H1 (cell line): ENCODE measurements around the gene MORC1.

Experiments
- CBX5 ChIP-seq: fragments of 300-800, 300-1000 bp; sonication (generic); IDR thresholded peaks from 2 replicates; pipeline ENCODE4 v1.7.1; 2016; ENCODE audit warnings: antibody characterized with exemption, low read length, low read depth
- CTCF ChIP-seq, 3 experiments: IDR thresholded peaks; 1 replicate in 2 of 3; 2 replicates in 1 of 3; pipeline versions ENCODE4 v1.5.1 to v1.6.1; 2011; ENCODE audit warnings: low read length in 3 of 3, mild to moderate bottlenecking in 3 of 3, inconsistent platforms in 2 of 3, low read depth in 1 of 3, moderate library complexity in 1 of 3; ENCODE audit not compliant: insufficient read depth in 1 of 3; ENCODE audit errors: control extremely low read depth in 1 of 3
- EZH2 ChIP-seq: fragments of 200-600 bp; sonication (generic); IDR thresholded peaks from 2 replicates; pipeline ENCODE4 v1.7.1; 2012; ENCODE audit warnings: low read depth, mild to moderate bottlenecking, moderate library complexity, low read length, inconsistent platforms; ENCODE audit not compliant: severe bottlenecking
- JUN ChIP-seq: IDR thresholded peaks from 2 replicates; pipeline ENCODE4 v1.6.1; 2011; ENCODE audit warnings: low read depth, mild to moderate bottlenecking, improper control_type of control experiment, low read length
- POLR2A ChIP-seq, 2 experiments: IDR thresholded peaks; 1 replicate in 1 of 2; 2 replicates in 1 of 2; pipeline ENCODE4 v1.6.1; 2011; ENCODE audit warnings: low read depth in 2 of 2, low read length in 2 of 2, mild to moderate bottlenecking in 2 of 2; ENCODE audit errors: control extremely low read depth in 1 of 2
- SAP30 ChIP-seq: fragments of 300-600 bp; sonication (generic); IDR thresholded peaks from 2 replicates; pipeline ENCODE4 v1.7.1; 2012; ENCODE audit warnings: low read length, moderate library complexity, mild to moderate bottlenecking, inconsistent platforms; ENCODE audit not compliant: insufficient read depth, insufficient replicate concordance
- TAF1 ChIP-seq: IDR thresholded peaks from 2 replicates; pipeline ENCODE4 v1.6.1; 2011; ENCODE audit warnings: mild to moderate bottlenecking, low read depth, low read length

GRCh38 chr3:109112946-109113760 lies 4.8 kb downstream of the MORC1 start:
- no peak for TF ChIP-seq EZH2
- no peak for TF ChIP-seq TAF1
- TF ChIP-seq CBX5 = no peak
- no peak for TF ChIP-seq CTCF (IDR thresholded peaks at IDR 0.05; ENCODE audit: control extremely low read depth in 1 of 3, insufficient read depth in 1 of 3, low read depth in 1 of 3, low read length in 3 of 3)
- no peak for TF ChIP-seq SAP30
- TF ChIP-seq POLR2A (IDR thresholded peaks at IDR 0.05; ENCODE audit: control extremely low read depth in 1 of 2, low read depth in 2 of 2, low read length in 2 of 2) = no peak
- TF ChIP-seq JUN = no peak
